HT1080 (cell line): Measurements from ENCODE around the gene MYO10. TPM values are rescaled to one million over a fixed set of nuclear protein-coding genes. Genes with fewer than 3 reads are reported as not detected.
"Not testable (repeated sequence)": the region's sequence is repeated elsewhere in the genome, so short reads cannot be mapped to it uniquely, and the experiment has no call there.

Experiments
- DNase-seq: peaks from one replicate; pipeline ENCODE4 v3.0.0-alpha.2; 2015; ENCODE audit warnings: low read depth
- total RNA-seq: library from RNA; depleted of rRNA; stranded (reverse); fragments of >200 nt; shearing (Covaris generic); gene quantifications from 2 replicates; pipeline ENCODE4 v1.2.3, GENCODE V29; 2014

Gene MYO10
- total RNA-seq, 1 experiment from 2014 or later: 61.2 TPM

DNA sequence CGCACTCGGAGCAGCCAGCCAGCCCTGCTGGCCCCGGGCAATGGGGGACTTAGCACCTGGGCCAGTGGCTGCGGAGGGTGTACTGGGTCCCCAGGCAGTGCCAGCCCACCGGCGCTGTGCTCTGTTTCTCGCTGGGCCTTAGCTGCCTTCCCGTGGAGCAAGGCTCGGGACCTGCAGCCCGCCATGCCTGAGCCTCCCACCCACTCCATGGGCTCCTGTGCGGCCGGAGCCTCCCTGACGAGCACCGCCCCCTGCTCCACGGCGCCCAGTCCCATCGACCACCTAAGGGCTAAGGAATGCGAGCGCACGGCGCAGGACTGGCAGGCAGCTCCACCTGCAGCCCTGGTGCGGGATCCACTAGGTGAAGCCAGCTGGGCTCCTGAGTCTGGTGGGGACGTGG lies 218.1 kb downstream of the MYO10 start:
- DNase-seq: not testable (repeated sequence)

DNA sequence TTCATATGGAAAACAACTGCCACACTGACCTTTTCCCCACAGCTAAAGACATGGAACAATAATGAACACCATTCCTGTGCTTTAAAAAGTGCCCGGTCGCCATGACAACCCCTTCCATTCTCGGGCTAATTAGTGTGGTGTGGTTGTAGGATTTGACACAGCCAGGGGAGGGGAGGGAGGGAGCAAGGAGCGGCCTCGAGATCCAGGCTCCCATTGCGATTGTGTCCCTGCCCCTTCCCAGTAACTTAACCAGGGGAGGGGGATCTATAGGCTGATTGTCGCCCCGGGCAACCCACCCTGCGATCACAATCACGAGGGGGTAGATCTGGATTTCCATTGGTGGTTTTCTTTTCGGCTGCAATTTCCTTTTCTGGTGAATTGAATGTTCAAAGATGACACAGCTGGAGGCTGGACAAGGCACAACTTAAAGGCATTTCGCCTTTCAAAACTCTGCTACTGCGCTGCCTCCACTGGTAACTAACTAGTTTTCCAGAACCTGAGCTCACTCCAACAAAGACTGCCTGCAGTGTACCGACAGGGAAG lies 222.6 kb downstream of the MYO10 start:
- no peak for DNase-seq

DNA sequence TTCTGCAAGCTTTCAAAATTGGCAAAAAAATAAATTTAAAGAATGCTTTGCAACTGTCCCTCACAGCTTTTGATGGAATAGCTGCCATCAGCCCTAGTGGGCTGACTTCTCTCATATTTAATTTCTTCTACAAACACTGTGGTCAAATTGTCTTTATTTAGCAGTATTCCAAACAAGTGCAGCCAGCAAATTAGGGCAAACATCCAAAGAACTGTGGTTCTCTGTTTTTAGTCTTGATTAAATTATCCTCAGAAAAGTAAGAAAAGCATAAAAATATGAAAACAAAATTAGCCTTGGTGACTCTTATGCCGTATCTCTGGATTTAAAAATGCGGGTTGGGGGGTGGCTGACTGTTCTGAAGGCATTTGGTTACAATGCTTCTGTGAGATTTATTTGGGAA lies 223.5 kb downstream of the MYO10 start:
- DNase-seq: no peak

DNA sequence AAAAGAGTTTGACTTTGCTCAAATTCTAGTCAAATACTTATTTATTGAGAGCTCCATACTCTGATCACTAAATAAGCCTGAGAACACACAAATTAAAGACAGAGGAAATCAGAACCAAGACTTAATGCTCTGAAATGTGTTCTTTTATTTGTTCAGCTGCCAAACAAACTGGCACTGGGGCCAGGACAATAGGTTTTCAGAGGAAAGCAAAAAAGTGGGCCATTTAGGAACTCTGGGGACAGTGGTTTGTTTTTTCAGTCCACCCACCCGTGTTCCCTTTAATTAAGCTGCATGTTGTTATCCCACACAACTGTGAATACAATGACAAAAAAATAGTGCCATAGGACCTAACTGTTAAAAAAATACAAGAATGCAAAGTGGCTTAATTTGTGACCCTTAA lies 223.9 kb downstream of the MYO10 start:
- no peak for DNase-seq

DNA sequence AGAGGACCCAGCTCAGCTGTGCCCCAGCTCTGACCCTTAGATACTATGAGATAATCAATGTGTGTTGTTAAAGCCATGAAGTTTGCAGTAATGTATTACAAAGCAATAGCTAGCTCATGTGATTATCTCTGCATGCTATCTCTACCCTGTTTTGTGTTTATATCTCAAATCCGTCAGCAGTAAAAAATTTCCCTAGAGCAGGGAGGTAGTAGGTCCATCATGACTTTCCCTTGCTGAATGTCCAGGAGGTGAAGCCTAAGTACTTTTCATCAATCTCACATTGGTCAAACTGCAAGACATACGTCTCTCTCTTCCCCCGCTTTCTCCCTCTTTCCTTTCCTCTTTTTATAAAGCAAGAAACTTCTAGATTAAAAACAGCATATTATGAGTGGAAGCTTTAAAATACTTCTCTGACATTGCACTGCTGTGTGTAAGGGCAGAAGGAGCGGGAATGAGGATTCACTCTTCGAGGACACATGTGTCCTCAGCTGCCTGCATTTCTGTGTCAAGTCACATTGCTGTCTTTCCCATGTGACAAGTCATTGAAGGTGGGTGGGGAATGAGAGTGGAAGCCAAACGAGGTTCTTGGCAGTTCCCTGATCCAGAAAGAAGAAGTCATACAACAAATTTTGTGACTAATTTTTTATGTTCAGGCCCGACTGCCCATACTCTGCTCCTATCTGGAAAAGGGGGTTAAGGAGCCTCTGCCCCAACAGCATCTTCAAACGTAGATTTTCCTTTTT lies 226.2 kb downstream of the MYO10 start:
- no peak for DNase-seq

DNA sequence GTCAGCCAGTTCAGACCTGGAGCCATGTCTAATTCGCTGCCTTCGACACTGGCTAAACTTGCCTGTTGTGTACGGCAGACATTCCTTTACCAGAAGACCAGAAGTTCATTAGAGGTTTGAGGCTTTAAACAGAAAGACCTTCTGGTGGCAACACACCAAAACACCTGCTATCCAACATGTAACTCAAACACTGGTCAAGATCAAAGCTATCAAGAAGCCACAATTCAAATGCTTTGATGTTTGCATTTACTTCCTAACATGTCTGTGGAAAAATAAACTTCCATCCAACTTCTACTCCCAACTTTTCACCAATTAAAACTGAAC lies 228.3 kb downstream of the MYO10 start:
- no peak for DNase-seq

DNA sequence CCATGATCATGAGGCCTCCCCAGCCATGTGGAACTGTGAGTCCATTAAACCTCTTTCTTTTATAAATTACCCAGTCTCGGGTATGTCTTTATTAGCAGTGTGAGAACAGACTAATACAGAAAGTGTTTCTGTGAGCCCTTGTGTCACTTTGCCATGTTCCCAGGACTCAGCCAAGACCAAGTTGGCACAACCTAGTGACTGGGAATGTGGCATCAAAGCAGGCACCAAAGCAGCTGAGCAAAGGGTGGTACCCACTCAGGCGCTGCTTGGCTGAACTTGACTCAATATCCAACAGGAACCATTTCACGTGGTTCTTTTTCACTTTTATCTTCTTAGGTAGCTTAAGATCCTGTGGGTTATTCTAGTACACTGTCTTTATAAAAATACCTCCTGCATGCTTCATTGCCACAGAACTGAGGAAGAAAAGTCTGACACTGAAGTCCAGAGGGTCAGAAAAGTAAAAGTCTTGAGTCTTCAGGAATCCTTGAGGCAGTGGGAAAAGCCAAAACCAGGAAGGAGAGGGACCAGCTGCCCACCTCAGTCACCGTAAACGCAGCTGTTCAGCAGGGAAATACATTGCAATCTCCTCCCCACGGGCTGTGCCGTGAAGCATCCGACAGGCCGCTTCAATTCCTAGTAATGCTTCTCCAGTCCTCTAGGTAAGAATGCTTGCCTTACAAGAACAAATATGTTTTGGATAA lies 228.8 kb downstream of the MYO10 start:
- DNase-seq: no peak

DNA sequence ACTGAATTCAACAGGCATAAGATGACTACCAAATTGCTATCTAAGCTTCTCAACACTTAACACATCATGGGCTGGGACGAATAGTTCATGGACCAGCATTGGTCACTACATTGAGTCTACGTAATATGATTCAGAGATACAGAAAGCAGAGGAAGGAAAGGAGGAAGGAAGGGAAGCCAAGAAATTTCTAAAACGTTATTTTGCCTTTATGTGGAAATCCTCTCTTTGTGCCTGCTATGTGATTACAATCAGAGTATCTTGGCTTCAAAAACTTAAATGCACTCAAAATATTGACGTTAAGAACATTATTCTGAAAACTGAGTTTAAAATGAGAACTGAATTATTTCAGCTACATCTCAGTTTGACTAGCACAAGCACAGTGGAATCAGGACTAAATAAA lies 231.1 kb downstream of the MYO10 start:
- DNase-seq: no peak

DNA sequence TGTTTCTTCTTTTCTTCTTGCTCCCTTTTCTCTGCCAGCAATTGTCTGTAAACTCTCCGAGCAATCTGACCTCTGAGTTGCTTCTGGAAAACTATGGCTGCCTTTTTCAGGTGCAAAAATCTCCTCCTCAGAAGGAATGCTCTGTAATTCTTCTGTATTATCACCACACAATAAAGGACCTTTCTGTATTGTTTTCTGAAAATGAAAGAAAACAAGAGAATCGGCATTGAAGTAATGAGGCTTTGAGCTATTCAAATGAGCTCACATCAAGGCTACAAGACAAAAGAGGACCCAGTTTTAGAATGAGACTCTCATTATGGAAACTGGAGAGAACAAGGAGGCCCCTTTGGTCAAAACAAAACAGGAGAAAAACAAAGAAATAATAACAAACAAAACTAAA lies 233.1 kb downstream of the MYO10 start:
- DNase-seq: no peak

DNA sequence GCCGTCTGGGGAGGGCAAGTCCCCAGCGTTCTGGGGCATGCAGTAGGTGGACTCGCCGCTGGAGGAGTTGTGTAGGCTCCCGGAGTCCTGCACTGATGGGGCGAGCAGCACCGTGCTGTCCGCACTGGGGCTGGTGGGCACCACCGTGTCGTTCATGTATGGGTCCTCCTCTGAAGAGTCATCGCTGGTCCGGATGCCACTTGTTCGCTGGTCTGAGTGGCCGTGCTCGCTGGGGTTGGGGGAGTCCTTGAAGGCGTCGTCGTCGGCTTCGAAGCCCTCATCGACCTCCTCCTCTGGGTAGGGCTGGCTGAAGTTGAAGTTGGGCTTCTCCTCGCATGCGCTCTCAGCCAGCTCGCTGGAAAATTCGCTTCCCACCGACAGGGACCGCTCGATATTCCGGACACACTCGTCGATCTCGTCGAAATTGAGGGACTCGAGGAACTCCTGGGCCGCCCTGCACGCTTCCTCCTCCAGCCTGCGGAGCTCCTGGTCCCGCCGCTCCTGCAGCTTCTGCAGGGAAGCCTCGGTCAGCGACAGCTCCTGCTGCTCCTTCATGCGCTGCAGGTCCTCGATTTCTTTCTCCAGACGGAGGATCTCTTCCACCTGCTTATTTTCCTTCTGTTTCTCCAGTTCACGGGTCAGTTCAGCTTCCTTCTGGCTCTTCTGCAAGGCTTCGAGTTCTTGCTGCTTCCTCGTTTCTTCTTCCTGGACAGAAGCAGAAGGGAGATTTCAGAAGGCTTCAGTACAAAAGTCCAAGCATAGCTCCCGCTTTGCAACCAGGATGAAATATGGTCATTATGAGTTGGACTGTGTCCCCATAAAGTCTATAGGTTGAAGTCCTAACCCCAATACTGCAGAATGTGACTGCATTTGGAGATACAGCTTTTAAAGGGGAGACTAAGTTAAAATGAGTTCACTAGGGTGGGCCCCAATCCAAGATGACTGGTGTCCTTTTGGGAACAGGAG lies 234.7 kb downstream of the MYO10 start:
- no peak for DNase-seq

DNA sequence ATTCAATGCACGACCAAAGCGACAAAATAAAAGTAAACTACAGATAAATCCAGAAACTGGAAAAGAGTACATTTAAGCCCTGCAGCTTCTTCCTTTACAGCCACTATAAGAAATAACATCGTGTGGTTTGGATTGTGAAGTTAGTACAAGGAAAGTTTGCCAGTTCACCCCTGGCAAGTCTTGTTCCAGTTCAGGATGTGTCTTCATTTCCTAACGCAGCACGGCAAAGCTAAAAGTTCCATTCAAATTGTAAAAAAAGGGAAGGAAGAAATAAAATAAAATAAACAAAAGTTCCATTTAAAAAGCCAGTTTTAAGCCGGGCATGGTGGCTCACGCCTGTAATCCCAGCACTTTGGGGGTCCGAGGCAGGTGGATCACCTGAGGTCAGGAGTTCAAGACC lies 236.0 kb downstream of the MYO10 start:
- DNase-seq: no peak

DNA sequence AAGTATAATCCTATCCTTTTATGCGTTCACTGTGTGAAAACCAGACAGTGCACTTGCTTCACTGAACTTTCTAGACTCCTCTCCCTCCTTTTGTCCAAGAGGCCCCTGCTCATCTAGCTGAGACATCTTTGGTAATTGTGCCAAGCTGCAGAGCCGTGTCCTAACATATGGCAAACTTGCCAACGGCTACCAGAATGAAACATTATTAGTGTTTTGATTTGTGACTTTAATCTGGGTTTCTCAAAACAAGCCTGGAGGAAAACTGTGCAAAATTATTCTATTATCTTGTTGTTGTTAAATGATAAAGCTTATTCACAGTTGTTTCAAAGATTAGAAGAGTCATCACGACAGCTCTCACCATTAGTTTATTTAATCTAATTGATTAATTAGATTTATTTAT lies 240.3 kb downstream of the MYO10 start:
- no peak for DNase-seq

DNA sequence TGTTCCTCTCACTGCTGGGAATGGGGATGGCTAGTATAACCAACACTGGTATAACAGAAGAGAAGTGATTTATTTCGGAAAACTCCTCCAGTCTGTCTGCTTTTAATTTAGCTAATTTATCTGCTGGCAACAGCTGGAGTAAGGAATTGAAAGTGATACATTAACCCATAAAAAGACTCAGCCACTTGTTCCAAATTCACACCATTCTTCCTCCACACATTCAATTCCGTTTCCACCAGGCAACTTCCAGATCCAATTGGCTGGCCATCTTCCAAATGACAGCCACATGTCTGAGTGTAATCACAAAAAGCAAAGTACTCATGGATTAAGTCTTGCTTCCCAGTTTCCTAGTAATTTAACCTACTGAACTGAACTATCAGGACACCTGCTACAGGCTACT lies 242.2 kb downstream of the MYO10 start:
- DNase-seq: no peak

DNA sequence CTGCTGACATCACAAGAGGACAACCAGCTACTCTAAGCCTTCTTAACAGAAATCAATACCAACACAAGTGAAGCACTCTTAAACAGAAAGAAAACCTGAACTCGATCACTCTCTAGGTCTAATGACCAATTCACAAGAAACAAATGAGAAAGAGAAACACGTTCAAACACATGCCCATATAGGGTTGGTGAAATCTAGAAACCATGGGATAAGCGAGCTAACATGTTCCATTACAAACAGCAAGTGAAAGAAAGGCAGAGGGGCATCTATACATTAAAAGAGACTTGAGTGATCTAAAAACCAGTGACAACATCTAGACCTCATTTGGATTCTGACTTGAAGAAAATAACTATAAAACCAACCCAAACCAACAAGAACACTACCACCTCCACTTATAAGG lies 244.4 kb downstream of the MYO10 start:
- DNase-seq: no peak

DNA sequence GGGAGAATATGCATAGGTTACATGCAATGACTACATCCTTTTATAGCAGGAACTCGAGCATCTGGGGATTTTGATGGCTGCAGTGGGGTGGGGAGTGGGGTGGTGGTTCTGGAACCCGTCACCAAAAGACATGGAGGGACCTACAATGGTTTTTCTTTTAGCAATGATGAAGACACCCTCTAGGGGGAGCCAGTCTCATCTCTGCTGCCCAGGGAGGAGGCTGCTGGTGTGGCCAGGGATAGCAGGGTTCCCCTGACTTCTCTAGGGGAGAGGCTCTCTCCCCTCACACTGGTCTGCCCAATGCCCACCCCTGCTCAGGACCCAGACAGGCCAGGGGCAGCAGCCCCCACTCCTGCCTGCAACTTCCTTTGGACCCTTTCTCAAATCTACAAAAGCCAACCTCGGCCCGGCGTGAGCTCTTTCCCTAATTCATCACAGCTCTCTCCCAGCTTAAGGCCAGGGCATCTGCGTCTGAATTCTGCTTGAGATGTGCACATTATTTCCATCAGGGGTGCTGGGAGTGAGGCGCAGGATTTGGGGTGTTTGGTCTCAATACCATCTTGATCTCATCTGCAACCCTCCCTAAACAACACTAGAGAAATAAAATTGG lies 245.7 kb downstream of the MYO10 start:
- peak; percentile 63 for DNase-seq

DNA sequence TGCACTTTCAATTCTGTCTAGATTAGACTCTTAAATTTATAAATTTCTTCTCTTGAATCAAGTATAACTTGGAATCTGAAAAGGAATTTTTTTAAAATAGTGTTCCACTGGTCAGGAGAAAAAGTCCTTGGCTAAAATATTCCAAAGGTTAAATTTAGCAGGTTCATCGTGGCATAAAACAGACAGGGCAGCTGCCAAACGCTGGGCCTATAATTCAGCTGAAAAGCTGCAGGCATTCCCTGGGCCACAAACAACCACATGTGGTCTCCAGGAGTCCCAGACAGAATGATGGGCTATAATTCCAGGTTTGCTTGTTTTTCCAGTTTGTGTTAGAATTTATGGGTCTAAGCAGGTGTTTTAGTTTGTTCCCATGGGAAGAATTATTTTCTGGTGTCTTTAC lies 248.2 kb downstream of the MYO10 start:
- DNase-seq: no peak

DNA sequence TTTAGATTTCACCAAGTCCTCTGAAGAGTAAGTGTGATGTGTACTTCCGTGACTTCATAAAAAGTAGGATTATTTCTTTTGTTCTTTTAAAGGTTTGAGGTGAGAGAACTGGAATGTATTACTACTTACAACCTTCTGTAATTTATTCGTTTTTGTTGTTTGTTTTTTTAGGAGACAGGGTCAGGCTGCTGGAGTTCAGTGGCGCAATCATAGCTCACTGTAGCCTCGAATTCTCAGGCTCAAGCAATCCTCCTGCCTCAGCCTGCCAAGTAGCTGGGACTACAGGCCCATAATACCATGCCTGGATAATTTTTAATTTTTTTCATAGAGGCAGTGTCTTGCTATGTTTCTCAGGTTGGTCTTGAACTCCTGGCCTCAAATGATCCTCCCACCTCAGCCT lies 251.0 kb downstream of the MYO10 start:
- no peak for DNase-seq

DNA sequence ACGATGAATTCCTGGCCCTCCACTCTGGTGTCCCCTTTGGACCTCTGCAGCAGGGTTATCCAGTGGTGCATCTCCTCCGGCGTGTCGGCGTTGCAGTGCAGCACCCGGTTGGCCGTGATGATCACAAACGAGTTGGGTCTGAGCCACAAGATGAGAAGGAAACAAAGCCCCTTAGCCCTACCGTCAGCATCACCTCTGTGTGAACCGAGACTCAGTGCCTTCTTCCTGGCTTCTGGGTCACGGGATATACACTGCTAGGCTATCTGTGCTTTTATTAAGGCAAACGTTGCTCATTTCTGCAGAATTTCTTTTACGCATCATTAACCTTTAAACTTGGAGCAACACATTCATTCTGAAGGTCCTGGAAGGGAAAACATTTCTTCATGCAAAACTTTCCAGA lies 254.2 kb downstream of the MYO10 start:
- DNase-seq: no peak

DNA sequence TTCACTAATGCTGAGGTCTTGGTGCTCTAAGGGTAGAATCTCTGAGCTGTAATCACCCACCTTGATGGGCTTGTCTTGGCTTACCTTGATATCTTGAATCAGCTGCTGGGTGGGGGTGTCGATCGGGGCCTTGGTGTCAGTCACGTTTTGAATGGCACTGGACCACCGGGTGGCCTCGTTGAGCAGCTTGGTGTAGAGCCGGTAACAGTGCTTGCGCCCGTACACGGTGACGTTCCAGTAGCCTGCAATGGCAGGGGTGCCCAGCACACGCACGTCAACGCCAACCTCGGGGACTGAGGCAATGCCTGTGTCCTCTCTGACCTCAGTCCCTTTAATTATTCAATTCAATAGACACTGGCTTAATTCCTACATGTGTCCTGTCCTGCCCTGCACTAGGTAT lies 256.2 kb downstream of the MYO10 start:
- DNase-seq: no peak

DNA sequence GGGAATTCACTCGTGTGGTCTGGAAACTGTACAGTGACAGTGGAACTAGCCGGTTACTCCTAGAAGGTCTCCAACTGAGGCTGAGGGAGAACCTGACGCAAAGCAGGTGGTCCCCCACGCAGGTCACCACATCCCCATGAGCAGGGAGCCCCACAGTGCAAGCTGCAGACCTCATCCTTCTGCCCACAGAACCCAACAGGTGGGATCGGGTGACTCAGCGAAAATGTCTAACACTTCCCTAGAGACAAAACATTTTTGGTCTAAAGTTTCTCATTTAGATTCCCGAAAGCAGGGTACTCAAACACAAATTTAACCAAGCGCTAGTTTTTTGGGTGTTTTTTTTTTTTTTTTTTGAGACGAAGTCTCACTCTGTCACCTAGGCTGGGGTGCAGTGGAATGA lies 256.9 kb downstream of the MYO10 start:
- no peak for DNase-seq

DNA sequence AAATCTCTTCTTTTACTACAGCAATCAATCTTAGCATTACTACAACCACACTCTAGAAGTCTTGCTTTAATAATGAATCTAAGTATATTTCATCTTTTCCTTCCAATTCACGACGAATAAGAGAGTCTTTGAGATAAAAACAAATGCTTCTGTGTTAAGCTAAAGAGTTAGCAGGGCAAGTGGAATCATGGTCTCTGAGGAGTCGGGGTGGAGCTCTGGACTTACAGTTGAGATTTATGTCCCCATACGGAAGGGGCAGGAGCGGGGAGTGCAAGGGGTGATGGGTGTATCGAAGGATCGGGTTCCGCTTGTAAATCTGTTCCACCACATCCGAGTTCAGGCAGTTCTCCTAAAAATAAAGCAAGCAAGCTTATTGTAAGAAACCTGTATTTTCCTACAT lies 260.3 kb downstream of the MYO10 start:
- DNase-seq: no peak

DNA sequence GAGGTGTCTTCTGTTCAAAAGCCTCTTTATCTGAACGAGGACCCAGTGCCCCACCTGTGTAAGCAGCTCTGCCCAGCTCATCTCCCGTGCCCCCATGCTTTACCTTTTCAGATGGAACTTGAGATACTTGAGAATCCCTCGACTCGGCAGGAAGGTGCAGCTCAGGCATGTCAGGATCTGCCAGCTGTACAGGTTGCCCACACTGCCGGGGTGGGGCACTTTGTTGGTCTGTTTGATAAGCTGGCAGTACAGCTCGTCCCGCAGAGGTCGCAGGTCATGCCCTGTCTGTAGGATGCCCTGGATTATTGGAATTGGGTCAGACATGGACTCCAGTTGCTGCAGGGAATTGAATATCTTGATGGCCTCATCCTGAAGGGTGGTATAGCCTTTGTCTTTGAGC lies 261.3 kb downstream of the MYO10 start:
- no peak for DNase-seq
